HUES48 (cell line): ENCODE data around the gene SLC49A3.

Source experiments
- H3K27ac ChIP-seq: one replicate; pipeline ENCODE4 v1.7.0; 2013; ENCODE audit warnings: low read depth, low read length, inconsistent platforms
- H3K27me3 ChIP-seq: 2 replicates; pipeline ENCODE4 v1.6.1; 2013; ENCODE audit warnings: mild to moderate bottlenecking, low read length; ENCODE audit not compliant: control insufficient read depth, insufficient read depth
- H3K36me3 ChIP-seq: 2 replicates; pipeline ENCODE4 v1.6.1; 2013; ENCODE audit warnings: low read length; ENCODE audit not compliant: control insufficient read depth, insufficient read depth
- H3K4me1 ChIP-seq: 2 replicates; pipeline ENCODE4 v1.6.1; 2013; ENCODE audit warnings: mild to moderate bottlenecking, low read length; ENCODE audit not compliant: control insufficient read depth, insufficient read depth
- H3K4me3 ChIP-seq: 2 replicates; pipeline ENCODE4 v1.5.1; 2013; ENCODE audit warnings: mild to moderate bottlenecking, low read depth, low read length
- H3K9ac ChIP-seq: 2 replicates; pipeline ENCODE4 v1.6.1; 2013; ENCODE audit warnings: mild to moderate bottlenecking, low read depth, low read length, moderate library complexity
- H3K9me3 ChIP-seq: 2 replicates; pipeline ENCODE4 v1.6.1; 2013; ENCODE audit warnings: low read length; ENCODE audit not compliant: control insufficient read depth, insufficient read depth

Gene SLC49A3

DNA sequence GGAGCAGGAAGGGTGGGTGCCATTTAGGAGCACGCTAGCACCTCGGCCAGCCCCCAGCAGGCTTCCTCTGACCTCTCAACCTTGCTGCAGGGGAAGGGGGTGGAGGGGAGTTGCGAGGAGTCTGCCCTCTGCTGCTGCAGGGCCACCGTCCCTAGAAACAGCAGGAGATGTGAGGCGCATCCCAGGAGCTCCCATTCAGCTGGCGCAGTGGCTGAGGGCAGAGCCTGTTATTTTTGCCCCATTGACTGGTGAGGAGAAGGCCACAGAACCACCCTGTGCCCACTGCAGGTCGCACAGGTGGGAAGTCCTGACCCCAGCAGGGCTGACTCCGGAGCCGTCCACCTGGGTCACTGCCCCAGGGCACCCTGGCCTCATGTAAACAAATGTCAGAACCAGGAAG lies 55.5 kb downstream of the SLC49A3 start:
- Histone ChIP-seq H3K27ac (no peak overlapping the region), H3K9me3 (no peaks in the 10 kb centered on the region), H3K9ac (no peak overlapping the region), H3K4me1 (no peaks in the 10 kb centered on the region), H3K27me3 (no peaks in the 10 kb centered on the region), H3K4me3 (no peak overlapping the region), H3K36me3 (no peaks in the 10 kb centered on the region)

DNA sequence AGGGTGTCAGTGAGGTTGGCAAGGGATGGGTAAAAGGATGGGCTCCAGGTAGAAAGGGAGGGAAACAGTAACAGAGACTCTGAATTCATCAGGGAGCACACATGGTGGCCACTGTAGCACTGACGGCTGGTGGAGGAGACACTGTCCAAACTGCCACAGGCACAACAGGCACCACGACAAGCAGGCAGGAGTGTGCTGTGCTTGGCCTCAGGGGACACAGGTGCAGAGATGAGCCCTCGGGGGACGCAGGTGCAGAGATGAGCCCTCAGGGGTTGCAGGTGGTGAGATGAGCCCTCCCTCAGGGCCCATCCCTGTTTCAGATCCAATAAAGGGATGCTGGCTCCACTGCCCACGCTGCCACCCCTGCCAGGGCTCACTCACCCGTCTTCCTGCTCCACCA lies 56.0 kb downstream of the SLC49A3 start:
- no peaks in the 10 kb centered on the region for H3K9me3 ChIP-seq
- no peak overlapping the region for H3K9ac ChIP-seq
- no peak overlapping the region for H3K27ac ChIP-seq
- no peaks in the 10 kb centered on the region for H3K27me3 ChIP-seq
- H3K36me3 ChIP-seq, result no peaks in the 10 kb centered on the region
- no peaks in the 10 kb centered on the region for H3K4me1 ChIP-seq
- no peak overlapping the region for H3K4me3 ChIP-seq

DNA sequence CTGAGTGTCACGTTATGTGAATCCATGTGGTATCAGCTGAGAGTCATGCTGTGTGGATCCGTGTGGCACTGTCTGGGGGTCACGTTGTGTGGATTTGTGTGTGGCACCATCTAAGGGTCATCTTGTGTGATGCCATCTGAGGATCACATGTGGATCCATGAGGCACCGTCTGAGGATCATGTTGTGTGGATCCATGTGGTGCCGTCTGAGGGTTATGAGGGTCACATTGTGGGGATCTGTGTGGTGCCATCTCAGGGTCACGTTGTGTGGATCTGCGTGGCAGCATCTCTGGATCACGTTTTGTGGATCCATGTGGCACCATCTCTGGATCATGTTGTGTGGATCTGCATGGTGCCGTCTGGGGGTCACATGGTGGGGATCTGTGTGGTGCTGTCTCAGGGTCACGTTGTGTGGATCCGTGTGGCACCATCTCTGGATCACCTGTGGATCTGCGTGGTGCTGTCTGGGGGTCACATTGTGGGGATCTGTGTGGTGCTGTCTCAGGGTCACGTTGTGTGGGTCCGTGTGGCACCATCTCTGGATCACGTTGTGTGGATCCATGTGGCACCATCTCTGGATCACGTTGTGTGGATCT lies 56.7 kb downstream of the SLC49A3 start:
- no peaks in the 10 kb centered on the region for H3K9me3 ChIP-seq
- no peaks in the 10 kb centered on the region for H3K36me3 ChIP-seq
- no peaks in the 10 kb centered on the region for H3K4me1 ChIP-seq
- no peak overlapping the region for H3K4me3 ChIP-seq
- no peaks in the 10 kb centered on the region for H3K27me3 ChIP-seq
- H3K27ac ChIP-seq, result no peak overlapping the region
- H3K9ac ChIP-seq, result no peak overlapping the region
